GM10248 (cell line): ENCODE results near the gene MYLK4.

ENCODE experiments used
- CTCF ChIA-PET: fragments of 300-600 bp; sonication (Branson Sonifier 250); formaldehyde crosslinking; extraction: SDS; loops from one replicate; lab custom pipeline; 2021; ENCODE audit warnings: antibody characterized with exemption; lab: Yijun Ruan, JAX
- POLR2A ChIA-PET: fragments of 350-650 bp; sonication (Branson Sonifier 250); formaldehyde crosslinking; extraction: SDS; loops from one replicate; lab custom pipeline; 2020; ENCODE audit warnings: antibody characterized with exemption; lab: Yijun Ruan, JAX
- DNase-seq: peaks from one replicate; pipeline ENCODE4 v3.0.0; 2012; ENCODE audit errors: extremely low spot score
- TF ChIP-seq, protein P1 (sequence below): IDR thresholded peaks from 2 replicates; pipeline ENCODE4 v1.5.1; 2012; ENCODE audit warnings: mild to moderate bottlenecking, low read depth; ENCODE audit errors: extremely low read depth, missing control alignments, control extremely low read depth

MYLK4 gene

DNA sequence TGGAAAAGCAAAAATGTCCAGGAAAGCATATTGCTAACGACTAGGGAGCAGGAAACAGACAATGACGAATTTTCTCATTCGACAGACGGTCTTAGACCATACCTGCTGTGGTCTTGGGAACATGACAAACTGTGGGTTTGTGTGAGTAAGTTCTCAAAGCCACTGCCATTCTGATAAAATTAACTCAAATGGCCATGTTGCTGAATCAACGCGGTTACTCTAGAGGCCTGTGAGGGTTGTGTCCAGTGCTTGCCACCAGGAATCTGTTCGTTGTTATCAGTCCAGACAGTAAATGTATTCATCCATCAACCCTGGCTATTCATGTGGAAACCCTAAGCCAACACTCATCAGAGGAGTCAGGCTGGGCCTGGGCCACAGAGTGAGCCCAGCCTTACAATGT lies 124.3 kb downstream of the MYLK4 start:
- no peak for DNase-seq
- POLR2A ChIA-PET: no interaction called here
- CTCF ChIA-PET: interaction anchor here (1.7 kb wide), 1 partner anchor 8 kb away, joined by 5 read pairs; no protein-coding TSS in a partner anchor
- TF ChIP-seq, protein P1, sequence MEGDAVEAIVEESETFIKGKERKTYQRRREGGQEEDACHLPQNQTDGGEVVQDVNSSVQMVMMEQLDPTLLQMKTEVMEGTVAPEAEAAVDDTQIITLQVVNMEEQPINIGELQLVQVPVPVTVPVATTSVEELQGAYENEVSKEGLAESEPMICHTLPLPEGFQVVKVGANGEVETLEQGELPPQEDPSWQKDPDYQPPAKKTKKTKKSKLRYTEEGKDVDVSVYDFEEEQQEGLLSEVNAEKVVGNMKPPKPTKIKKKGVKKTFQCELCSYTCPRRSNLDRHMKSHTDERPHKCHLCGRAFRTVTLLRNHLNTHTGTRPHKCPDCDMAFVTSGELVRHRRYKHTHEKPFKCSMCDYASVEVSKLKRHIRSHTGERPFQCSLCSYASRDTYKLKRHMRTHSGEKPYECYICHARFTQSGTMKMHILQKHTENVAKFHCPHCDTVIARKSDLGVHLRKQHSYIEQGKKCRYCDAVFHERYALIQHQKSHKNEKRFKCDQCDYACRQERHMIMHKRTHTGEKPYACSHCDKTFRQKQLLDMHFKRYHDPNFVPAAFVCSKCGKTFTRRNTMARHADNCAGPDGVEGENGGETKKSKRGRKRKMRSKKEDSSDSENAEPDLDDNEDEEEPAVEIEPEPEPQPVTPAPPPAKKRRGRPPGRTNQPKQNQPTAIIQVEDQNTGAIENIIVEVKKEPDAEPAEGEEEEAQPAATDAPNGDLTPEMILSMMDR: no peak

DNA sequence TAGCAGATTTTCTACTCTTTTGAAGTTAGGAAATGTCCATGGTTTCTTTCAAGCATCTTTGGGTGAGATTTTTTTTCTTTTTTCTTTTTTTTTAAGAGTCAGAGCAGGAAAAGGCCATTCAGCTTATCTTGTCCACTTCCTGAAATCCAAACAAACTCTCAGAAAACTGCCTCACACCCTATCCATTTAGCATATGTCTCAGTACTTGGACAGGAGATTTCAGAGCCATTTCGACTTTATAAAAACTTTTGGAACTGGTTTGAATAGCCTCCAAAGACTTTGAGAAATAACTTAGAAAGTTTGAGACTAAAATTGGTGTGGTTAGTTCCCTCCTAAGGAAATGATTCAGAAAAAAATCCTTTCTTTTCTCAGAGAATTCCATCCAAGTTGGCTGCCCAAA lies 125.1 kb downstream of the MYLK4 start:
- POLR2A ChIA-PET: no interaction called here
- TF ChIP-seq, protein P1: no peak
- DNase-seq: no peak
- CTCF ChIA-PET: interaction anchor here (1.7 kb wide), 1 partner anchor 9 kb away, joined by 5 read pairs; no protein-coding TSS in a partner anchor

DNA sequence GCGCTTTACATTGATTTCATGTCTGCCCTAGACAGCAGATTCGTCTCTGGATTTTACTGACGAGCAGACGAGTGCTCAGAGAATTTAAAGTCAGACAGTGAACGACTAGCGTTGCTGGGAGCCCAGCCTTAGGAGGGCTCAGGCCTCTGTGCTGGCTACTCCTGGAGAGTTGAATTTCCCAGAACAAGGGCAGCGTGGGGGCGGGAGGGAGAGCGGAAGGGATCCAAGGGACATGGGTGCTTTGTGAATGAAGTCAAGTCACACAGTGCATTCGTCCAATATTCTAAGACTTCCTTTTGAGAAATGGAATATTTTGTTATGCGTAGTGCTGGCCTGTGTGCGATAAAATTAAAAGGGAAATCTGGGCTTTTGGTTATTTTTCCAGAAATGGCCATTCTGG lies 126.5 kb downstream of the MYLK4 start:
- ChIA-PET POLR2A (no interaction called here), CTCF (no interaction called here)
- DNase-seq: no peak
- TF ChIP-seq, protein P1: no peak

DNA sequence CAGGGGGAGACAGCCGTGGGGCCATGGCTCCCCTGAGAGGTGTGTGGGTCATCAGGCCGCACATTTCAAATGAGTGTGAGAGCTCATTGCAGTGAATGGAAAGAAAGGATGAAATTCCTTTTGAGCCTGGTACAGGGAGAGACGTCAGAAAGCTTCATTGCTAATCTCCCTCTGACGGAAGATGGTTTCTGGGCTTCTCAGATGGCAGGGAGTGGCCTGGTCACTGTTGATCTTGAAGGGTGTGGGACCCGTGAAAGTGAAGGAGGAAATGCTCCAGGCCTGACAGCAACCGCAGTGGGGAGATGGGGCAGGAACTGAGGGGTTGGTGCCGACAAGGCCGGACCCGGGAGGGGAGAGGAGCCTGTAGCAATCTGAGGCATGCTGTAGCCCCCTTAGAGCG lies 127.4 kb downstream of the MYLK4 start:
- no peak for DNase-seq
- ChIA-PET POLR2A (no interaction called here), CTCF (interaction anchor here (5.8 kb wide), 1 partner anchor 12 kb away, joined by 37 read pairs; no protein-coding TSS in a partner anchor)
- TF ChIP-seq, protein P1: no peak

DNA sequence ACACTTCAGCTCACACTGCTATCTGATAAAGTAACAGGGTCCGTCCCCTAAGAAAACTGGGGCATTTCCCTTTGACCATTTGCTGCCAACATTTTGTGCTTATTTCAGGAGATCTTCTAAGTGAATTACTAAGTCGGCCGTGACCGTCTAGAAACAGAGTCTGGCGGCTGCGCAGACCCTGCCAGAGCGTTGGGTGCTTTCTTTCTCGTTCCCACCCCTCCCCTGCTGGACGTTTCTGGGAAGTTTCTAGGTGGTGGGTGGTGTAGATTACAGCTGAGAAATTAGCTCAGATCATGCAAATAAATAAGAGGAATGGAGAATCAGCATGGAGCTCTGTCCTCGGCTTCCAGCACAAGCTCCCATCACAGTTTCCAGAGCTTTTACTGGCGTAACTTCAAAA lies 128.1 kb downstream of the MYLK4 start:
- POLR2A ChIA-PET: no interaction called here
- DNase-seq: no peak
- TF ChIP-seq, protein P1: no peak
- CTCF ChIA-PET: interaction anchor here (1.1 to 5.8 kb wide), 2 partner anchors 9 to 12 kb away, joined by 4 to 37 read pairs; no protein-coding TSS in a partner anchor

DNA sequence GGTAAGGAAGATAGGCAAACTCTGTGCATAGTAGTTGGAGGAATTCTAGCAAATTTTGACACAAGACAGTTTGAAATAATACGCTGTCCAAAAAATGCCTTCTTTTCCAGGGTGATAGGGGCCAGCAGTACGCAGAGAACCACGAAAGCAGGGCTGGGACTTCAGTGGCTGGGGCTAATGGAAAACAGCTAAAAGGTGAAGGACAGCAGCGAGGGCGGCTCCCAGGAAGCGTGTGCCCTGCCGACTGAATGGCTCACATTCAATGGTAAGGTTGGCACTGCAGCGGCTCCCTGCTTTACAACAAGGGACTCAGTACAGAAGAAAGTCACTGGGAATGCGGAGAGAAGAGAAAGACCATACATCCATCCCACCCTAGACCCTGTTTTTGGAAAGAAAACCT lies 131.1 kb downstream of the MYLK4 start:
- DNase-seq: no peak
- ChIA-PET POLR2A (no interaction called here), CTCF (interaction anchor here (1.0 to 5.8 kb wide), 2 partner anchors 13 to 15 kb away, joined by 3 to 37 read pairs; no protein-coding TSS in a partner anchor)
- TF ChIP-seq, protein P1: no peak
